Lung microvascular endothelial cell (primary cell): ENCODE data around the gene RIMS4. TPM values are rescaled to one million over a fixed set of nuclear protein-coding genes. Genes with fewer than 3 reads are reported as not detected.
A peak's percentile ranks its signal among the peaks of the same experiment; 100 is the strongest.

Experiments used
- DNase-seq, 2 donors: peaks; one replicate each; pipeline versions ENCODE4 v3.0.0 to v3.0.0-alpha.2; 2010; ENCODE audit warnings: low read depth in 2 of 2
- total RNA-seq: library from RNA; depleted of rRNA; stranded (reverse); fragments of >200 nt; gene quantifications from 2 replicates; pipeline ENCODE4 v1.2.1, GENCODE V29; 2014

The RIMS4 gene
- total RNA-seq, 1 donor from 2014 or later, result not detected

- DNase-seq, result no peak
Measured at GRCh38 chr20:44796758-44797457, 13.4 kb downstream of the RIMS4 start.

GRCh38 chr20:44796311-44796710 is 14.0 kb downstream of the RIMS4 start:
- no peak for DNase-seq

GRCh38 chr20:44795836-44796235 is 14.5 kb downstream of the RIMS4 start:
- no peak for DNase-seq

- DNase-seq, result no peak
Measured at GRCh38 chr20:44792796-44793195, 17.6 kb downstream of the RIMS4 start.

- DNase-seq, result no peak
Measured at GRCh38 chr20:44790638-44791393, 19.5 kb downstream of the RIMS4 start.

GRCh38 chr20:44788706-44789456 is 21.5 kb downstream of the RIMS4 start:
- DNase-seq, result no peak

- no peak for DNase-seq
Measured at GRCh38 chr20:44787299-44787698, 23.0 kb downstream of the RIMS4 start.

GRCh38 chr20:44785768-44786167 is 24.6 kb downstream of the RIMS4 start:
- DNase-seq, result no peak

- DNase-seq, result no peak
Measured at GRCh38 chr20:44784688-44785087, 25.7 kb downstream of the RIMS4 start.

GRCh38 chr20:44781791-44782190 is 28.6 kb downstream of the RIMS4 start:
- DNase-seq, result no peak

GRCh38 chr20:44781118-44781517 is 29.2 kb downstream of the RIMS4 start:
- DNase-seq, result no peak

GRCh38 chr20:44780226-44780625 is 30.1 kb downstream of the RIMS4 start:
- peak; percentile 61 to 73 for DNase-seq

GRCh38 chr20:44776980-44777379 is 33.4 kb downstream of the RIMS4 start:
- peak; percentile 46 to 51 for DNase-seq

- DNase-seq, result no peak
Measured at GRCh38 chr20:44773070-44773829, 37.1 kb downstream of the RIMS4 start.

- DNase-seq, result no peak
Measured at GRCh38 chr20:44772636-44773035, 37.7 kb downstream of the RIMS4 start.

- DNase-seq, result no peak
Measured at GRCh38 chr20:44771172-44771535, 39.2 kb downstream of the RIMS4 start.

GRCh38 chr20:44770484-44771171 is 39.7 kb downstream of the RIMS4 start:
- no peak for DNase-seq

- no peak for DNase-seq
Measured at GRCh38 chr20:44769481-44769863, 40.9 kb downstream of the RIMS4 start.

- no peak for DNase-seq
Measured at GRCh38 chr20:44768854-44769480, 41.4 kb downstream of the RIMS4 start.

GRCh38 chr20:44768256-44768655 is 42.1 kb downstream of the RIMS4 start:
- DNase-seq, result no peak
